ENCODE measurements around the gene CC2D2A. TPM values are rescaled to one million over a fixed set of nuclear protein-coding genes. Genes with fewer than 3 reads are reported as not detected.

The CC2D2A gene
- total and polyA plus RNA-seq, 2 of the 13 experiments (the other 11 are each of a cell fraction or from before 2014, with no cell fraction given), result 4.2 to 7.2 TPM

GRCh38 chr4:15451866-15452765 lies 17.6 kb upstream of the CC2D2A start:
- POLR2A ChIA-PET, result no interaction called here
- Histone ChIP-seq H3K36me3 (replicated peaks in 1 of 2; ENCODE audit: control insufficient read depth in 1 of 2, insufficient read depth in 2 of 2, low read length in 2 of 2) (no peaks in the 10 kb centered on the region), H2AFZ (ENCODE audit: low read length) (no peak overlapping the region), H3K4me1 (ENCODE audit: insufficient read depth, low read length) (no peaks in the 10 kb centered on the region), H3K27ac (ENCODE audit: extremely low read length, insufficient read depth, low read length) (no peak overlapping the region), H3K79me2 (ENCODE audit: insufficient read depth, low read length) (no peaks in the 10 kb centered on the region), H3K9me3 (ENCODE audit: low read length) (no peaks in the 10 kb centered on the region), H4K20me1 (ENCODE audit: insufficient read depth, low read length) (no peaks in the 10 kb centered on the region), H3K4me2 (ENCODE audit: low read depth, low read length) (no peak overlapping the region), H3K27me3 (ENCODE audit: control insufficient read depth in 1 of 2, insufficient read depth in 2 of 2, low read length in 2 of 2) (no peaks in the 10 kb centered on the region), H3K4me3 (replicated peaks in 1 of 3; ENCODE audit: insufficient read depth in 1 of 3, low read depth in 2 of 3, low read length in 3 of 3) (no peak overlapping the region), H3K9ac (ENCODE audit: insufficient read depth, low read depth, low read length) (no peak overlapping the region)
- ATAC-seq (no peak), FAIRE-seq (no peak), DNase-seq (ENCODE audit: low spot score) (no peak)
- CTCF ChIA-PET (ENCODE audit: low intra/inter-chr PET ratio, low total read pairs), result no interaction called here
- no TSS peak for BruUV-seq (replicated peaks)
- intact Hi-C loops (cut with micrococcal nuclease; ENCODE audit: unreplicated experiment) (no loop called here), in situ Hi-C loops (cut with HindIII; ENCODE audit: extremely low pct_ligation_motif_present, low pct_unique_long_range_greater_than_20kb) (no loop called here)
- 0% methylated on average over 3 of the region's 4 CpGs for WGBS (ENCODE audit: low lambda C conversion rate)
- TF ChIP-seq ZNF350 (CRISPR knock-in tag; IDR thresholded peaks at IDR 0.05; ENCODE audit: borderline replicate concordance, low read depth), result no peak
- no peak for TF ChIP-seq ZFP82 (CRISPR knock-in tag; IDR thresholded peaks at IDR 0.05; ENCODE audit: borderline replicate concordance)
- TF ChIP-seq ZNF646 (CRISPR knock-in tag; IDR thresholded peaks at IDR 0.05), result no peak
- TF ChIP-seq GPBP1L1 (CRISPR knock-in tag; IDR thresholded peaks at IDR 0.05), result no peak
- no peak for TF ChIP-seq IRF9 (CRISPR knock-in tag; IDR thresholded peaks at IDR 0.05; ENCODE audit: borderline replicate concordance)
- TF ChIP-seq NFAT5 (CRISPR knock-in tag; IDR thresholded peaks at IDR 0.05), result no peak
- no peak for TF ChIP-seq SRSF1 (optimal IDR thresholded peaks at IDR 0.05; ENCODE audit: low read depth, low read length)
- no peak for TF ChIP-seq ZNF12 (CRISPR knock-in tag; IDR thresholded peaks at IDR 0.05)
